OCI-LY3 (cell line): Measurements from ENCODE around the gene TSPO.

ENCODE experiments used
- EZH2phosphoT487 ChIP-seq: fragments of 200-600 bp; shearing (Covaris generic); IDR thresholded peaks from 2 replicates; pipeline ENCODE4 v1.6.1; 2018; ENCODE audit warnings: antibody characterized with exemption, mixed run types, low read depth
- TF ChIP-seq, protein P1 (sequence below): fragments of 200-600, 300-600 bp; sonication (generic); IDR thresholded peaks from 2 replicates; pipeline ENCODE4 v1.5.1; 2014; ENCODE audit warnings: antibody characterized with exemption, low read length, low read depth

DNA sequence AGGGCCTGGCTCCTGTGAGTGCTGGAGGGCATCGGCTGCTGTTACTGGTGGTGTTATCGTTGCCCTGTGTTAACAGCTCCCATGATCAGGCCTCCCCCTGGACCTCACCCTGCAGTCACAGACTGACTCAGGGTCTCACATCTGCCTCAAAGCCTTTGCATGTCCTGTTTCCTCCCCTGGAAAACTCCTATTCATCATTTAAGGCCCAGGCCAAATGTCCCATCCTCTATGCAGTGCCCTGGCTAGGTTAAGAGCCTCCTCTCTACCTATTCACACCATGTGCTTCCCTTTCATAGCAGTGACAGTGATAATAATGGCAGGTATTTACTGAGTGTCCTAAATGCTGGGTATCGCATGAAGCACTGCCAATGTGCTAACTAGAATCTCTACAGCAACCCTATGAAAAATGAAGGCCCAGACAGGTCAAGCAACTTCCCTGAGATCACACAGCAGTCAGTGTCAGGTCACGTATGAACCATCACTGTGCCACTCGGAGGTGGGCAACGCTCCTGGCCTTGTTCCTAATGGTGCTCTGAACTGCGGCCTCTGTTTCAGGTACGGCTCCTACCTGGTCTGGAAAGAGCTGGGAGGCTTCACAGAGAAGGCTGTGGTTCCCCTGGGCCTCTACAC, 9.3 kb downstream of the TSPO start:
- TF ChIP-seq, protein P1, sequence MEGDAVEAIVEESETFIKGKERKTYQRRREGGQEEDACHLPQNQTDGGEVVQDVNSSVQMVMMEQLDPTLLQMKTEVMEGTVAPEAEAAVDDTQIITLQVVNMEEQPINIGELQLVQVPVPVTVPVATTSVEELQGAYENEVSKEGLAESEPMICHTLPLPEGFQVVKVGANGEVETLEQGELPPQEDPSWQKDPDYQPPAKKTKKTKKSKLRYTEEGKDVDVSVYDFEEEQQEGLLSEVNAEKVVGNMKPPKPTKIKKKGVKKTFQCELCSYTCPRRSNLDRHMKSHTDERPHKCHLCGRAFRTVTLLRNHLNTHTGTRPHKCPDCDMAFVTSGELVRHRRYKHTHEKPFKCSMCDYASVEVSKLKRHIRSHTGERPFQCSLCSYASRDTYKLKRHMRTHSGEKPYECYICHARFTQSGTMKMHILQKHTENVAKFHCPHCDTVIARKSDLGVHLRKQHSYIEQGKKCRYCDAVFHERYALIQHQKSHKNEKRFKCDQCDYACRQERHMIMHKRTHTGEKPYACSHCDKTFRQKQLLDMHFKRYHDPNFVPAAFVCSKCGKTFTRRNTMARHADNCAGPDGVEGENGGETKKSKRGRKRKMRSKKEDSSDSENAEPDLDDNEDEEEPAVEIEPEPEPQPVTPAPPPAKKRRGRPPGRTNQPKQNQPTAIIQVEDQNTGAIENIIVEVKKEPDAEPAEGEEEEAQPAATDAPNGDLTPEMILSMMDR = no peak
- TF ChIP-seq EZH2phosphoT487 = no peak
